Measurements from ENCODE around the gene LRRC7.
"Not testable (repeated sequence)": the region's sequence is repeated elsewhere in the genome, so short reads cannot be mapped to it uniquely, and the experiment has no call there.

LRRC7 gene

GRCh38 chr1:69787151-69787550 lies 219.4 kb downstream of the LRRC7 start:
- no peak for DNase-seq

- no peak for DNase-seq
Measured at GRCh38 chr1:69791311-69791710, 223.6 kb downstream of the LRRC7 start.

GRCh38 chr1:69794831-69795230 lies 227.1 kb downstream of the LRRC7 start:
- DNase-seq = no peak

GRCh38 chr1:69814926-69815325 lies 247.2 kb downstream of the LRRC7 start:
- no peak for DNase-seq

- no peak for DNase-seq
Measured at GRCh38 chr1:69824932-69825331, 257.2 kb downstream of the LRRC7 start.

GRCh38 chr1:69827732-69828131 lies 260.0 kb downstream of the LRRC7 start:
- DNase-seq = no peak

- no peak for DNase-seq
Measured at GRCh38 chr1:69833536-69833935, 265.8 kb downstream of the LRRC7 start.

GRCh38 chr1:69834336-69834735 lies 266.6 kb downstream of the LRRC7 start:
- no peak for DNase-seq

- DNase-seq = no peak
Measured at GRCh38 chr1:69835955-69836354, 268.2 kb downstream of the LRRC7 start.

GRCh38 chr1:69836971-69837636 lies 269.4 kb downstream of the LRRC7 start:
- no peak for DNase-seq

- DNase-seq = no peak
Measured at GRCh38 chr1:69842326-69842725, 274.6 kb downstream of the LRRC7 start.

- DNase-seq = no peak
Measured at GRCh38 chr1:69845655-69846054, 277.9 kb downstream of the LRRC7 start.

- DNase-seq = no peak
Measured at GRCh38 chr1:69846267-69846666, 278.5 kb downstream of the LRRC7 start.

- no peak for DNase-seq
Measured at GRCh38 chr1:69847670-69848069, 279.9 kb downstream of the LRRC7 start.

GRCh38 chr1:69852151-69852550 lies 284.4 kb downstream of the LRRC7 start:
- DNase-seq = no peak

- no peak for DNase-seq
Measured at GRCh38 chr1:69852706-69853105, 285.0 kb downstream of the LRRC7 start.

- no peak for DNase-seq
Measured at GRCh38 chr1:69858534-69858933, 290.8 kb downstream of the LRRC7 start.

GRCh38 chr1:69861641-69862040 lies 293.9 kb downstream of the LRRC7 start:
- DNase-seq = no peak

- DNase-seq = no peak
Measured at GRCh38 chr1:69862906-69863305, 295.2 kb downstream of the LRRC7 start.

- no peak for DNase-seq
Measured at GRCh38 chr1:69863704-69864103, 296.0 kb downstream of the LRRC7 start.

GRCh38 chr1:69871412-69871811 lies 303.7 kb downstream of the LRRC7 start:
- DNase-seq = no peak

GRCh38 chr1:69878338-69878737 lies 310.6 kb downstream of the LRRC7 start:
- no peak for DNase-seq

- not testable (repeated sequence) for DNase-seq
Measured at GRCh38 chr1:69888016-69888415, 320.3 kb downstream of the LRRC7 start.

GRCh38 chr1:69888657-69889056 lies 320.9 kb downstream of the LRRC7 start:
- DNase-seq = no peak

GRCh38 chr1:69898403-69898947 lies 330.8 kb downstream of the LRRC7 start:
- no peak for DNase-seq

All from stimulated activated CD4-positive, alpha-beta T cell treated with anti-CD3 and anti-CD28 coated beads, Interleukin-1b, Interleukin-23, amount 100 ng/mL, for 48 hours (primary cell).